ENCODE measurements around the gene UBA3.

UBA3 gene

DNA sequence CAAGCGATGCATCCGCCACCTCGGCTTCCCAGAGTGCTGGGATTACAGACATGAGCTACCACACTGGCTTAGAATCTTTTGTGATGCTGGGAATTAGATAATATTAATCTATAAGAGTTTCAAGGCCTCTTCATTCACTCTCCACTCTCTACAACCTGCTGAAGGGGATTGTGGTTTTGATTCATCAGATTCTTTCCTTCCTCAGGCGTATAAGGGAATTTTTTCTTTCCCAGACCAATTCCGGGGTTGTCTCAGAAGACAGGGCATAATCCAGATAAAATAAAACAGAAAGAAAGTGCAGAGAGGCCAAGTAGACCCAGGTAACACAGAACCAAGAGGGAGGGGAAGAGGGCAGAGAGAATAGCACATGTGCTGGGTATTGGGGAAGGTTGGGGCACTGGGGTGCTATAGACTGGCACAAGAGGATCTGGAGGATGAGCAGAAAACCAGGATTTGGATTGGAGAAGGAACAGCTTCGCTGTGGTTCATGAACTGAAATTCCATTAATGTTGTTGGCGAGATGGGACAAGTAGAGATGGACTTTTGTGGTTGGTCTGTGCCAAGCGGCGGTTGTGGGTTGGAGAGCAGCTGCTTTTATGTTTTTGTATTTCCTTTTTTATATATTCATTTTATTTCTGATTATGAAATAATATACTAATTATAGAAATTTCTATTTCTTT, 17.4 kb upstream of the UBA3 start:
- no peak for DNase-seq (ENCODE audit: low spot score)

DNA sequence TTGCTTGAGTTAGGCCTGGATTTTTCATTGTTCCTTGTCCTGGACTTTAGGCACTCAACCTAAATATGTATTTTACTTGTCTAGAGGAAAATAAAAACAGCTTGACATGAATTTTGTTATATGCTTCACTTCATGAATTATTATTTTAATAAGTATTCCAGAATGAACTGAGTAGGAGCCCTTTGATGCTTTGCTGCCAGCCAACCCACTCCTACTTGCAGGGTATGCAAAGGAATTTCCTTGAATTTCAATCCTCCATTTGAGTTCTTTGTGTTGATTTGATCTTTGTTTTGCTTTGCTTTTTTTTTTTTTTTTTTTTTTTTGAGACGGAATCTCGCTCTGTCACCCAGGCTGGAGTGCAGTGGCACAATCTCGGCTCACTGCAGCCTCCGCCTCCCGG, 16.1 kb upstream of the UBA3 start:
- no peak for DNase-seq (ENCODE audit: low spot score)

DNA sequence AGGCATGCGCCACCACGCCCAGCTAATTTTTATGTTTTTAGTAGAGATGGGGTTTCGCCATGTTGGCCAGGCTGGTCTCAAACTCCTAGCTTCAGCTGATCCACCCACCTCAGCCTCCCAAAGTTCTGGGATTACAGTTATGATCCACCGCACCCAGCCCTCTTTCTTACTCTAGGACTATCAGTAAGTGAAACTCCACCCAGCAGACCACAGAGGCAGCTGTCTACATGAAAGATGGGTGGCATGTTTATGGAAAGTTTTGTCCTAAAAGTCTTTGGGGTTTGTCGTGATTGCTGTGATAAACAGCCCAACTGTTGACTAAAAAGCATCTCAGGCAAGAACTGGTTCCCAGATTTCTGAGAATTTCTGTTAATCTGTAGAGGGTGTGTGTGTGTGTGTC, 15.5 kb upstream of the UBA3 start:
- no peak for DNase-seq (ENCODE audit: low spot score)

DNA sequence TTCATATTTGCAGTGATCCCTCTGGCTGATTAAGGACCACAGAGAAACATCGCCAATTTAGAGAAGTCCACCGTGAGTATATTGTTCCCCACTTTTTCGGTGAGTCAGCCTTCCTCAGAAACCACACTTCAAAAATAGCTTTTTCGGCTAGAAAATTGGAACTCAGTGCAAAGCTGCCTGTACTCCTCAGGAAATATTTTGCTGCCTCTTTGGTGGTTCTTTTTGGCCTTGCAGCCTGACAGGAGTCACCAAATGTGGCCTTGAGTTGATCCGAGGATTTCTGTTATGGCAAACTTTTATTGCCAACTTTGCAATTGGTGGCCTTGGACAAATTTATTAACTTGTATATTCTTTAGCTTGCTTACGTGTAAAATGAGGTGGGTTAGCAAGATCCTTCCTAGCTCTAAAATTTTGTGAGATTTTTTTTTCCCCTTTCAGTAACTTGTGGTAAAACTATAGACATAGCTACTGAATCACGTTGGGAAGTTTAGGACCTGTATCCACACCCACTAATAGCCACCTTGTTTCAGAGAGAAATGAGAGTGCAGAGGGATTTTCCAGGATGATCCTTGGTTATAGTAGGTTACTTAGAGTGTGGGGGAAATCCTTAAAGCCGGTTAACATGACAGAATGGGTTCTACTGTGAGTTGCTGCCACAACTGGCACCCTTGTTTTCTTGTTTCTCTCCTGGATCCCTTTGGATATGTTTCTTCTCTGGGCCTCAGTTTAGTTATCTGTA, 14.5 kb upstream of the UBA3 start:
- no peak for DNase-seq (ENCODE audit: low spot score)

DNA sequence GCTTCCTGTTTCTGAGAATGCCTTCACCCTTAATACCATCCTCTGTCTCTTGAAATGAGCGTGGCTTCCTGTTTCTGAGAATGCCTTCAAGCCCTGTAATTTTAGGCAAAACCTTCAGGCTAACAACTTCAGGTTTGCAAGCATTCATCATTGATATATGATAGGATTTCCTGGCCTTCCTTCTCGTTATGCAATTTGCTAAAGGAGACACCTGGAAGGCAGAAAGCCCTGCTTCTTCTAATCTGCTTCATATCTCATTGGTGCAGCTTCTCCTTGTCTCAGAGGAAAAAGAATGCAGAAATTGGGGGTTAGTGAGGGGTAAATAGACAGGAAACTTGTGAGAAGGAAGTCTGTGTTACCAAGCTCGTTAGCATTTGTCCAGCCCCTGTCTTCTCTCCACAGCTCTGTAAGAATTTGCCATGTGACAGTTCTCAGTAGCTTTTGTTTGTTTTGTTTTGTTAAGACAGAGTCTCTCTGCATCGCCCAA, 11.9 kb upstream of the UBA3 start:
- DNase-seq (ENCODE audit: low spot score) = no peak

DNA sequence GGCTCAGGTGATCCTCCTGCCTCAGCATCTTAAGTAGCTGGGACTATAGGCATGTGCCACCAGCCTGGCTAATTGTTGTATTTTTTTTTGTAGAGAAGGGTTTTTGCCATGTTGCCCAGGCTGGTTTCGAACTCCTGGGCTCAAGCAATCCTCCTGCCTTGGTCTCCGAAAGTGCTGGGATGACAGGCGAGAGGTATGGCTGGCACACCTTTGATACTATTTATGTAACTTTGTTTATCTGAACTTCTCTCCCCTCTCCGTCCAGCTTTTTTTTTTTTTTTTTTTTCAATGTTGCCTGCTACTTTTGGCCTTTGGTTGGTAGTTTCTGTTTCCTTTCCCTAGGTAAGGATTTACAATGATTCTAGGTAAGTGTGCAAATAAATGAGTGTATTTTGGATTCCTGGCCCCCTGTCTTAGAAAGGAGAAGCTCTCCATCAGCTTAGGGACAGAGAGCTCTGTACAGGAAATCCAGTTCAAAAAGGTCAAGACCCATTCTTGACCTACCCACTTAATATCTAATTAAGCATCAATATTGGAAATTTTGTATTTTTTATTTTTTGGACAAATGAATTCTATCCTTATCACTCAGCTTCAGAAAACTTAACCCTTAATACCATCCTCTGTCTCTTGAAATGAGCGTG, 11.3 kb upstream of the UBA3 start:
- DNase-seq (ENCODE audit: low spot score) = no peak

DNA sequence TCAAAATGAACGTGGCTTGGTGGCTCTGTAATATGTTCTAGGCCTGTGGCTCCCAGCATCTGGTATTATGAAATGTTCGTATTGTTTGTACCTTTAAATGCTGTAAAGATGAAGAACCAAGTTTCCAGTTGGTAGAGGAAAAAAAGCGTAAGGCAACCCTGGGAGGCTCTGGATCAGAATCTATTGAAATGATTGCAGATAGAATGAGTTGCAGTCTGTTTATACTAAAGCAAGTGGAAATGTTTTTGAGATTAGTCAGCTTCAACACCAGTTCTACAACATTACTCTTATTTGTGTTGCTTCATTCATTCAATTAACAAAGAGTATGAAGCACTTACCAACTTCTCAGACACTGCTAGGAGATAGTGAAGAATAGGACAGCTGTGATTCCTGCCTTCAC, 9.9 kb upstream of the UBA3 start:
- peak; percentile 29 for DNase-seq (ENCODE audit: low spot score)

DNA sequence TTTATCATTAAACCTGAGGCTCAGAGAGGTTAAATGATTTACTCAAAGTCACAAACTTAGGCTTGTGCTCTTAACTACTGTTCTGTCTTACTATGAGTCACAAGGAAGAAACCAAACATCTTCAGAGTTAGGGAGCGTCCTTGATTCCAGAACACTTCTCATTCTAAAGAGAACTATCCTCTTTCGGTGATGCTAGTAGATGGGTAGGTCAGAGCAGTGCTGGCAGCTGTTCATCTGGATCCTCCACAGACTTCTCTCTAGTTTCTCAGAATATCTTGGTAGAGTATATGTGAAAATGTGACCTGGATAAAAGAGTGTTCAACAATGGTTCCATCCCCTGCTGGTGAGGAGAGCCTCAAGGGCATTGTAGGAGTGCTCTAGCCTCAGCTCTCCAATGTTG, 7.9 kb upstream of the UBA3 start:
- DNase-seq (ENCODE audit: low spot score) = peak; percentile 29

DNA sequence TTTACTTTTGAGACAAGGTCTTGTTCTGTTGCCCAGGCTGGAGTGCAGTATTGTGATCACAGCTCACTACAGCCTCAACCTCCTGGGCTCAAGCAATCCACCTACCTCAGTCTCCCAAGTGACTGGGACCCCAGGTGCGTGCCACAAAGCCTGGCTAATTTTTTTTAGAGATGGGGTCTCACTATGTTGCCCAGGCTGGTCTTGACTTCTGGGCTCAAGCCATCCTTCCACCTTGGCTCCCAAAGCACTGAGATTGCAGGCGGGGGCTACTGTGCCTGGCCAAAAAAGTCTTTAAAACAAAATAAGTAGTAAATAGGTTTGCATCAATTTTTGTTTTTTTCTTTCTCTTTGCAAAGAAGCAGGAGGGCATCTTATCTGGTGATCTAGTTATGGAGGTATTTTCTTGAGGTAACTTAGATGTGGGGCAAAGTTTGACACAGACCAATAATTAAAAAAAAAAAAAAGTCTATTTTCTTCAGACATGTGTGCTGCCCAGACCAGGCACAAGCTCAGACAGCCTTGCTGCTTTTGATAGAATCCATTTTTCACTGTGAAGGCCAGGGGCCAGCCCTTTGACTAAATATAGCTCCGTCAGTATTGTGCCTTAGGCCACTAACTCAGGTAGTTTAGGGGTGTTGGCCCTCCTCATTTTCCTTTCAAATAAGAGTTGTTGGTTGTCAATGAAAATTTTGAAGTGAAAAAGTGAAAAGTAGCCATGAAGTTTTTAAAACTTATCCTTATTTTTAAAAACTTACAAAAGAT, 7.0 kb upstream of the UBA3 start:
- no peak for DNase-seq (ENCODE audit: low spot score)

DNA sequence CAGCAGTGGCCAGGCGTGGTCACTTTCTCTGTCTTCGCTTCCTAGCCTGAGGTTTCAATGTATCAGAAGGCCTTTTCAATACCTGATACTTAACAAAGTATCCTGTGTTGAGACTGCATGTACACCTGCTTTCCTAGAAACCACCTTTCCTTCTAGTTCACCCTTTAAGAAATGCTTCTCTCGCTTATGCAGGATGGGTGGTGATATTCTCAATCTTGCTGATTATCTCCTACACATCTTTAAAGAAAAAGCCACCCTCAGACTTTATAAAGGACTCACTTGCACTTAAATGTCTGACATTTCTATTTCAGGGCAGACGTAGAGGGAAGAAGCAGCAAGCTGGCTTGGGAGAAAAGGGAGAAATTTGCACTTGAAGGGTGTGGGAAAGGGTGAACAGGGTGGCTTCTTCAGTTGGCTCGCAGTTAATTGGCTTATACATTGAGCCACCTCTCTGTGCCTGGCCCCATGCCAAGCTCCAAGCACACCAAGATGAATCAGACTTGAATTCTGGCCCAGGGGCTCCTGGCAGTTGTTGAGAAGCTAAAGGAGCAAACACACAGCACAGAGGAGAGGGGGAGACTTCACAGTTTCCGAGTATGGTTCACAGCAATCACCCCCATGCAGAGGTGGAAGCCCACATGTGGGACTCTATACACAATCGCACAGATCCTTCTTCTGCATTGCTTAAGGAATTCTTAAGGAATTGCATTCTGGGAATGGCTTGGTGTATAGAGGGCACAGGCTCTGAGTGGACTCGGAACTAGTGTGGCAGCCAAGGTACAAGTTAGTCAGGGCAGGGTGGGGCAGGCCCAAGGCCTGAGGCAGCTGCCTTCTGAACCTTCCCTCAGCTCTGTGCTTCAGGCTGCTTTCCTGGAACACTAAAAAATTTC, 5.9 kb upstream of the UBA3 start:
- peak; percentile 94 for DNase-seq (ENCODE audit: low spot score)

DNA sequence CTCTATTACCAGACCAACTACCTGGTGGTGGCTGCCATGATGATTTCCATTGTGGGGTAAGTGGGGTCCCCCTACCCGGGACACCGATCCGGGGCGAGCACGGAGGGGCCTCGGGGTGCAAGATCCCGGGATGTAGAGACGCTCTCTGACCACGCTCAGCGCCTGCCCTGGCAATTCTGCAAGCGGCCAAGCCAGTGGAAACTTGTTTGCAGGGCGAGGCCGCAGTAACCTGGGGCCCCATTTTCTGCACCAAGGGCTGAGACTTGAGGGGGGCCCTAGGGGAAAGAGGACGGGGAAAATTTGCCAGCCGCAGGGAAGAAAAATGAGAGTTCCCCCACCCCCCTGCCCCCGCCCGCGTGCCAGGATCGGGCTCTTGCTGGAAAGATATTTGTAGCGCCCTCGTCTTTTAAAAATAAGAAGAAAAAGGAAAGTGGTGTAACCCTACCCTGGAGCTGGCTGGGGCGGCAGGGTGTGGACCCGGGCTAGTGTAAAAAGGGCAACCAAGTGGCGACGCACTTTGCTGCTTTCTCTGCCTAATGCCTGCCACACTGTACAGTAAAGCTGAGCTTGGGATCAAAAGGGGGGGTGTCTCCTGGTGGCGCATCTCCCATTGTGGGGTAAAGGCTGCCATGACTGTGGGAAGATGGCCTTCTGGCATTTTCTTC, 5.1 kb upstream of the UBA3 start:
- peak; percentile 33 for DNase-seq (ENCODE audit: low spot score)

DNA sequence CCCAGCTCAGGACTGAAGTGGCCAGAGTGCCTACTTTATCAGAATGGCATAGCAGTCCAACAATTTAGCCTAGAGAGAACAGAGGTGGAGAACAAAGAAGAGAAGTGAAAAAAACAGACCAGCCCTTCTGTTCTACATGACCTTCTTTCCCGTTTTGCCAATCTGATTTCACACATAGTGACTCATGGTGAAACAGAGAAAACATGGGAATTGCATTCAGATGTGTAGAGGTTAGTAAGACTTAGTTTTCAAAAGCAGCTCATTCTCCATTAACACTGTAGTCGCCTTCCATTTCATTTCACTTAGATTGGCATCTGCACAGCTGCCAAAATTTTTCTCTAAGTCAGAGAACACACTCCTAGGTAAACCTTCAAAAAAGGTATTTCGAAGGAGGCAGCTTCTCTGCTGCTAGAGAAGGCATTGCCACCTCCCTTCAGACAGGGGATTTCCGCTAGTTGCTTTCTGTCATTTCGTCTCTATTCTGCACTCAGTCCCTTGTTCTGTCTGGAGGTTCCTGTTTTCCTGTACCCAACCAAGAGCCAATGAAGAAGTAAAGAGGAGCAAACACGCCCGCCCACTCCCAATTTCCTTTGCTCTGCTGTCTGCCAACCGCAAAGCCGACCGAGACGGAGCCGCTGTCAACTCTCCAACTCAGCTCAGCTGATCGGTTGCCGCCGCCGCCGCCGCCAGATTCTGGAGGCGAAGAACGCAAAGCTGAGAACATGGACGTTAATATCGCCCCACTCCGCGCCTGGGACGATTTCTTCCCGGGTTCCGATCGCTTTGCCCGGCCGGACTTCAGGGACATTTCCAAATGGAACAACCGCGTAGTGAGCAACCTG, 4.4 kb upstream of the UBA3 start, which contains the start of gene ARL6IP5:
ARL6IP5 (plus strand) TSS at position 612 of the 842 bp plus-strand sequence; CDS start at position 723, 111 bp downstream.
- DNase-seq (ENCODE audit: low spot score) = peak; percentile 94

DNA sequence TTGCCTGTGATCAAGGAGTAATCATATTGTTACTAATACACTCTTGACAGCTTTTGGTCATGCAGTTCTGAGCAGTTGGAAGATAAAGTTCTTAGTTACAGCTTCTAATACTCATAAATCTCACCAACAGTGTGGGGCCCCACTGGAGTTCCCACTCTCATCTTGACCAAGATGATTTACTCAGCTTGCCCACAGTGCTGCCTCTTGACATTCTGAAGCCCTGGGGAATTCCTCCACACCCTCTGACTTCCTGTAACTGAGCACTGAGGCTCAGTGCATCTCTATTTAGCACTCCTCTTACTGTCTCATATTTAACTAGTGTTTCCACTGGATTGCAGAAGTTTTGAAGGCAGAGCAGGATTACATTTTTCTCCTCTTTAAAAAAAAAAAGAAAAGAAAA, 2.6 kb upstream of the UBA3 start:
- DNase-seq (ENCODE audit: low spot score) = no peak

DNA sequence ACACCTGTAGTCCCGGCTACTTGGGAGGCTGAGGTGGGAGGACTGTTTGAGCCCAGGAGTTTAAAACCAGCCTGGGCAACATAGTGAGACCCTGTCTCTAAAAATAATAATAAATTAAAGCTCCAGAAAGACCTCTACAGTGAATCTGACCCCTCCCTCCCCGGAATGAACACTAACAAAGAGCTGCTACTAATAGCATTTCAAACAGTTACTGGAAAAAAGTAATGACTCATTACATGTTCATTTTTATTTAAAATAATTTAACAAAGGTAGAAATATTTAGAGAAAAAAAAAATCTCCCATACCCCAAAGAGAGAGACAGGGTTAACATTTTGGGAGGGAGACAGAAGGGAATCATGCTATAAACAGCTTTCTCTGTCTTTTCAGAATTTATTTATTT, 2.2 kb upstream of the UBA3 start:
- DNase-seq (ENCODE audit: low spot score) = no peak

DNA sequence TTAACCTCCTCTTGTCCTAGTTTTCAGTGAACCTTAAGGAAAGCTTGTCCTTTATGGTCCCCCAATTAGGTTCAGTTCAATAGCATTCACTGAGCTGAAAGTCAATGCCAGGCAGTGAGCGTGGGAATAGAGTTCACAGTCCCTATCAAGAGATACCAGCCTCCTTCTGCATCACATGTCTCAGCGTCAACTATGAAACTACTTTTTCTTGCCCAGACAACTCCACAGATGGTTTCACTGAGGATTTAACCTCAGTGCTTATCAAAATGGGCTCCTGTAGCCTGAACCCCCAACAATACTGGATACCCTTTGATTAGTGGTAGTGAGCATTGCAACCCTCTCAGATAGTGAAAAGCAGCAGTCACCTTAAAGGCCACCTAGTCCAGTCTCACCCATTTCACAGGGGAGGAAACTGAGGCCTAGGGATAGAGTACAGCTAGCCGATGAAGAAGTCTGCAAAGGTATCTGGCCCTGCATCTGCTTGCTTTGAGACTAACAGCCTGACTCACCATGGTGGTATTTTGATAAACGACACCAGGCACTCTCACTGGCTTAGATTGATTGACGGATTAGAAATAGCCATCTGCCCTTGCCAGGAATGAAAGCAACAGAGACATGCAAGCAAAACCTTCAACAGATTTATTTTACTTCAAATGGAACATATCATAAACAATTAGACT, 1.6 kb upstream of the UBA3 start:
- DNase-seq (ENCODE audit: low spot score) = peak; percentile 61

DNA sequence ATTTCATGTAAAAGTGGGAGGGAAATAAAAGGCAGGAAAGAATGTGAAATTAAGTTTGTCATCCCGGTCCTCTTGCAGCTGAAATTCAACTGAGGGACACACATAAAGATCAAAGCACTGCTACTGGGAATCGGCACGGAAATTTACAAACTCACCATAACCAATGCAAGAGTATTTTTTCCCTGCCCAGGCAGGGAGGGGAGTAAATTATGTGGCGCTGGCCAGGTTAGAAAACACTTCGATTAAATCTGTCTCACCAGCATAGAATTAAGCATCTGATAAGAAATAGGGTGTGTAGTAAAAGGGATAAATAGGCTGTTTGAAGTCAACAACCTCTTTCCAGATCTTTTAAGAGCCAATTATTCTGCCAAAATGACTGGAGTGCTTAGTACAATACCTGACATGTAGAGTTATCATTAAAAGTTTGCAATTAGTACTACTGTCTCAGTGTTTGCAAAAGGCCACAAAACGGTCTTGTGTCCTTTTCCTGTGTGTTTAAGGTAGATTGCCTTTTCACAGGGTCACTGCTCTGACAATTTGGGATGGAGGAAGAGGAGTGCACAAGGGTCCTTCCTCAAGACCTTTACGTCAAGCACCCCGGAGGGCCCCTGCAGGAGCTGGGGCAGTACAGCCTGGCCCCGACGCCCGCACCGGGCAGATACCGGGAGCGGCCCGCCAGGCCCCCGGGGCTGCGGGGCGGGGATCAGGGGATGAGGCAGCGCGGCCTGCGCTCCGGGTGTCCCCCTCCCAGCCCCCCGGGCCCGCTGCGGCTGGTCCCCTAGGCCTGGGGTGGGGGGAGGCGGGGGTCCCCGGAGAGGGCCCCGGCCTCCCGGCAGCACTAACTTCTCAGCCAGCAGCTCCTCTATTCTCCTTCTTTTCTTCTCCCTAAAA, 651 bp downstream of the UBA3 start:
- peak; percentile 45 for DNase-seq (ENCODE audit: low spot score)

DNA sequence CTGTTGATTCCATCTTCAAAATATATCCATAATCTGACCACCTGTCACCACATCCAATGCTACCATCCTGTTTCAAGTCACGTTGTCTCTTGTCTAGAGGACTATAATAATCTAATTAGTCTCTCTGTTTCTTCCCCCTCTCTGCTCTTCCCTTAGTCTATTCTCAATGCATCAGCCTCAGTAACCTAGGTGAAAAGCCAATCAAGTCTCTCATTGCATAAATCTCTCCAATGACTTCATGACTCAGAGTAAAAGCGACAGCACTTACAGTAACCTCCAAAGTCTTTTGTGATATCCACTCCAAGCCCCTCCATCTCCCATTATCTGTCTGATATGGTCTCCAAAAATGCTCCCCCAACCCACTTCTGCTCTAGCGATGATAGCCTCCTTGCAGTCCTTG, 7.2 kb downstream of the UBA3 start:
- no peak for DNase-seq (ENCODE audit: low spot score)

DNA sequence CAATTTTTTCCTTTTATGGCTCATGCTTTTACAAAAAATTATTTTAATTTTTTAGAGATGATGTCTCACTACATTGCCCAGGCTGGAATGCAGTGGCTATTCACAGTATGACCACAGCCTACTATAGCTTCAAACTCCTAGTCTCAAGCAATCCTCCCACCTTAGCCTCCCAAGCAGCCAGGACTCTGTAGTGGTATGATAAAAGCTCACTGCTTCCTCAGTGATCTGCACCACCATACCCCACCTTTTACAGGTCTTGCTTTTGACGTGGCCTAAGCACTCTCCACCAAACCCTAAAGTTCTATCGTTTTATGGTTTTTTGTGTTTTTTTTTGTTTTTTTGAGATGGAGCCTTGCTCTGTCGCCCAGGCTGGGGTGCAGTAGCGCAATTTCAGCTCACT, 14.0 kb downstream of the UBA3 start:
- DNase-seq (ENCODE audit: low spot score) = no peak

Measured in RKO (cell line).